Measurements from ENCODE around the gene MUC5B. TPM values are rescaled to one million over a fixed set of nuclear protein-coding genes. Genes with fewer than 3 reads are reported as not detected.

MUC5B gene
- total RNA-seq, 1 donor from 2014 or later: 0.25 TPM

- no peak for DNase-seq (ENCODE audit: extremely low spot score in 2 of 2)
- Histone ChIP-seq H3K9me3 (no peaks in the 10 kb centered on the region), H3K27ac (no peak overlapping the region), H3K4me1 (peaks cover 18% of the 10 kb centered on the region), H3K36me3 (peaks cover 7 to 61% of the 10 kb centered on the region in 2 donors), H3K27me3 (no peaks in the 10 kb centered on the region), H3K4me3 (no peak overlapping the region)
- TF ChIP-seq POLR2A (IDR thresholded peaks at IDR 0.05): no peak
- no peak for TF ChIP-seq CTCF (IDR thresholded peaks at IDR 0.05)
- intact Hi-C loops (cut with DNase I): no loop called here
These were observed 68.6 kb downstream of the MUC5B start for GRCh38 chr11:1291295-1292017.

DNA sequence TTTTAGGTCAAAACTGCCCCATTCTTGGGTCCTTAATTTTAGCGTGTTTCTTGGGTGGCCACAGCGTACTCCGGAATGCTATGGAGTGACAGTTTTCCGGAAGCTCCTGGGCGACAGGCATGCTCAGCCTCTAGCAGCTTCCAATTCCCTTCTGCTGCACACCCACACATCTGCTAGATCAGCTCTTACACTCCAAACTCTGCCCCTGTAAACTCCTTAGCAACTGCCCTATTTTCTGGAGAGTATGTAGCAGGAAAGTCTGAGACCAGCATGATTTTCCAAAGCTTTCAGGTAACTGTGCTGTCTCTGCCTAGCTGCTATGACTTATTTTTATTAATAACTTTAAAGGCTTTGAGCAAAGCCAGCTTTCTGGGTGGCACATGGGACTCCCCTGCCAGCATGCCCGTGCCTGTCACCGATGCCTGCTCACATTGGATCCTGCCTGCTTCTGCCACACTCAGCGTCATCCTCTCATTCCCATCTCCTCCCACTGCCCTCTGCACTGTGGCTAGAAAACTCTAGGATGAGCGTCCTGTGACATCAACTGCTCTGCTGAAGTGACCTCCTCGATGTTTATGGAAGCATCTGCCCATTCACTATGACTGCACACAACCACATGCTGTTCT, 69.3 kb downstream of the MUC5B start:
- peaks cover 7 to 56% of the 10 kb centered on the region in 2 donors for H3K36me3 ChIP-seq
- H3K27me3 ChIP-seq: no peaks in the 10 kb centered on the region
- H3K4me1 ChIP-seq: peaks cover 18% of the 10 kb centered on the region
- H3K27ac ChIP-seq: no peak overlapping the region
- intact Hi-C loops (cut with DNase I): no loop called here
- no peak overlapping the region for H3K4me3 ChIP-seq
- H3K9me3 ChIP-seq: no peaks in the 10 kb centered on the region
- no peak for DNase-seq (ENCODE audit: extremely low spot score in 2 of 2)
- TF ChIP-seq CTCF (IDR thresholded peaks at IDR 0.05): no peak
- no peak for TF ChIP-seq POLR2A (IDR thresholded peaks at IDR 0.05)
- no peak for TF ChIP-seq POLR2AphosphoS5 (IDR thresholded peaks at IDR 0.05; ENCODE audit: insufficient read depth in 1 of 2, low read depth in 1 of 2)

DNA sequence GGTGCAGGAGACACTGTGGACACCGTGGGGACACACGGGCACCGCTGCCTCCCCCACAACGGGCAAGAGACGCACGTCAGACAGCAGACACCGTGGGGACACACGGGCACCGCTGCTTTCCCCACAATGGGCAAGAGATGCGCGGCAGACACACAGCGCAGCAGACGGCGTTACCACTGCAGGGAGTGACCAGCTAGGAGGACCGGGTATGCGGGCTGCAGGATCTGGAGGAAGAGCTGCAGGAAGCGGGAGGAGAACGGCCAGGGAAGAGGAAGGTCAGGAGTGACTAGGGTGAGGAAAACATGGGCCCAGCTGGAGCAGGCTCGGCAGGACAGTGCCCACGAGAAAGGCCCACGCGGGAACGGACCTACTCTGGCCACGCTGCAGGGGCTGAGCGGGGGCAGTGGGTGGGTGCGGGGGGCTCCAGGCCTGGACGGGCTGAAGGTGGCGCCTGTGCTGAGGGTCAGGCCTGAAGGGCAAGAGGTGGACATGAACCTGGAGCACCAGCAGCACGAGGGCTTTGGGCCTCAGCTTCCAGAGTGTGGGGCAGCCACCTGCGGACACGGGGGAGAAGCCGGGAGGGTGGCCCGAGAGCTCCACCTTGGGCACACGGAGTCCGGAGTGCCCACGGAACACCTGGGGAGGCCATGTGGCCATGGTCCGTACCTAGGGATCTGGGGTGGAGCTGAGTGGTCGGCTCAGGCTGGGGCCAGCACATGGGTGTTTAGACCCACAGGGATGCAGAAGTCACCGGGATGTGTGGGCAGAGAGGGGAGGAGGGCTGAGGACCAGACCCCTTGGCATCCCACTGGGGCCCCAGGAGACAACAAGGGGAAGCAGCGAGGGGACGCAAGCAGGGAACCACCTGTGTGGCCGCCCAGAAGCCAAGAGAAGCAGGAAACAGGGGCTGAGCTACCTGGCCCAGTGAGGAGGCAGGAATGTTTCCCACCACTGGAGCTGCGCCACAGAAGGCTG, 70.1 kb downstream of the MUC5B start:
- no peaks in the 10 kb centered on the region for H3K27me3 ChIP-seq
- TF ChIP-seq POLR2AphosphoS5 (IDR thresholded peaks at IDR 0.05; ENCODE audit: insufficient read depth in 1 of 2, low read depth in 1 of 2) (no peak), POLR2A (IDR thresholded peaks at IDR 0.05) (no peak), CTCF (IDR thresholded peaks at IDR 0.05) (no peak)
- intact Hi-C loops (cut with DNase I): no loop called here
- H3K36me3 ChIP-seq: peaks cover 7 to 55% of the 10 kb centered on the region in 2 donors
- H3K4me1 ChIP-seq: peaks cover 22% of the 10 kb centered on the region
- no peak overlapping the region for H3K27ac ChIP-seq
- H3K4me3 ChIP-seq: no peak overlapping the region
- no peaks in the 10 kb centered on the region for H3K9me3 ChIP-seq
- no peak for DNase-seq (ENCODE audit: extremely low spot score in 2 of 2)

GRCh38 chr11:1293619-1294015, 70.8 kb downstream of the MUC5B start:
- Histone ChIP-seq H3K9me3 (no peaks in the 10 kb centered on the region), H3K27me3 (no peaks in the 10 kb centered on the region), H3K27ac (no peak overlapping the region), H3K36me3 (peaks cover 2 to 53% of the 10 kb centered on the region in 2 donors), H3K4me1 (peaks cover 29% of the 10 kb centered on the region), H3K4me3 (no peak overlapping the region)
- TF ChIP-seq POLR2A (IDR thresholded peaks at IDR 0.05) (no peak), CTCF (IDR thresholded peaks at IDR 0.05) (no peak)
- intact Hi-C loops (cut with DNase I): no loop called here
- DNase-seq (ENCODE audit: extremely low spot score in 2 of 2): no peak

All from vagina (tissue), 2 donors.